Sigmoid colon (tissue), 7 donors: Measurements from ENCODE around the gene DYNC1I1. TPM values are rescaled to one million over a fixed set of nuclear protein-coding genes. Genes with fewer than 3 reads are reported as not detected.

Experiments used
- DNase-seq: peaks from one replicate; pipeline ENCODE4 v3.0.0-alpha.2; 2019
- H3K27ac ChIP-seq, 4 donors: fragments of 200-600 bp; sonication (generic); one replicate each; pipeline ENCODE4 v1.5.1; 2016 to 2019; ENCODE audit warnings: mild to moderate bottlenecking in 1 of 4
- H3K27me3 ChIP-seq, 3 donors: fragments of 200-600 bp; sonication (generic); one replicate each; pipeline ENCODE4 v1.5.1; 2019; ENCODE audit warnings: mild to moderate bottlenecking in 1 of 3
- H3K36me3 ChIP-seq, 4 donors: fragments of 200-600 bp; sonication (generic); one replicate each; pipeline ENCODE4 v1.5.1; 2016 to 2019
- H3K4me1 ChIP-seq, 4 donors: fragments of 200-600 bp; sonication (generic); one replicate each; pipeline ENCODE4 v1.5.1; 2017 to 2019
- H3K4me3 ChIP-seq, 4 donors: fragments of 200-600 bp; sonication (generic); one replicate each; pipeline ENCODE4 v1.5.1; 2017 to 2019; ENCODE audit warnings: mild to moderate bottlenecking in 2 of 4, moderate library complexity in 1 of 4
- H3K9me3 ChIP-seq, 4 donors: fragments of 200-600 bp in 3 of 4; sonication (generic) in 3 of 4; one replicate each; pipeline versions ENCODE4 v1.5.1 to v1.6.1; 2013 to 2019
- CTCF ChIP-seq, 4 experiments: fragments of 450-650 bp in 3 of 4; fragments of 200-600 bp in 1 of 4; IDR thresholded peaks; one replicate each; pipeline ENCODE4 v1.5.1; 2016 to 2019; ENCODE audit warnings: antibody characterized with exemption in 4 of 4, mild to moderate bottlenecking in 3 of 4, moderate library complexity in 2 of 4
- EP300 ChIP-seq, 4 donors: sonication (generic); formaldehyde crosslinking; IDR thresholded peaks; one replicate each; pipeline ENCODE4 v1.6.1; 2017; ENCODE audit warnings: antibody characterized with exemption in 4 of 4
- POLR2A ChIP-seq, 2 donors: fragments of 450-650 bp; IDR thresholded peaks; one replicate each; pipeline ENCODE4 v1.6.1; 2016; ENCODE audit warnings: antibody characterized with exemption in 2 of 2, mild to moderate bottlenecking in 2 of 2, moderate library complexity in 2 of 2
- POLR2AphosphoS5 ChIP-seq, 4 donors: sonication (generic); formaldehyde crosslinking; IDR thresholded peaks; one replicate each; pipeline ENCODE4 v1.6.1; 2017; ENCODE audit warnings: antibody characterized with exemption in 4 of 4
- WGBS, 2 donors: extraction: QIAGEN DNeasy Blood & Tissue Kit; methylation state at CpG; one replicate each; pipeline ENCODE4 v1.1.7; 2013; 5-methylcytosine and 5-hydroxymethylcytosine counted together
- intact Hi-C: fragments of 100-400 bp; cut with DNase I; formaldehyde crosslinking; loops from one replicate; pipeline ENCODE4 v1.15.1; 2023
- polyA plus RNA-seq, 3 donors: library from polyadenylated mRNA; stranded (reverse); fragments of 200-250 nt; gene quantifications; one replicate each; pipeline ENCODE4 v1.2.3, GENCODE V29; 2013
- total RNA-seq, 4 donors: library from RNA; depleted of rRNA; stranded (reverse); fragments of >200 nt; gene quantifications; one replicate each; pipeline ENCODE4 v1.1.0, GENCODE V29; 2016
- donor health status: healthy with polysubstance abuse.
- donor health status: Bipolar disorder and iron deficiency.
- donor health status: healthy.

The DYNC1I1 gene
- total and polyA plus RNA-seq, 7 donors, result 0.92 to 65.2 (median 45.1) TPM; not detected in 1

- Histone ChIP-seq H3K27ac (no peak overlapping the region), H3K9me3 (no peaks in the 10 kb centered on the region), H3K36me3 (peaks cover 0 to 4% (median 0%) of the 10 kb centered on the region in 4 donors), H3K4me1 (no peaks in the 10 kb centered on the region), H3K27me3 (no peaks in the 10 kb centered on the region), H3K4me3 (no peak overlapping the region)
- TF ChIP-seq POLR2A (IDR thresholded peaks at IDR 0.05), result no peak
- TF ChIP-seq POLR2AphosphoS5 (IDR thresholded peaks at IDR 0.05), result no peak
- TF ChIP-seq CTCF (IDR thresholded peaks at IDR 0.05), result no peak
- no peak for TF ChIP-seq EP300 (IDR thresholded peaks at IDR 0.05)
- no peak for DNase-seq
- WGBS, 2 donors, result 6 to 14% methylated on average over 4 of the region's 4 CpGs
- intact Hi-C loops, result no loop called here
Observed at GRCh38 chr7:95886501-95887090, 114.2 kb downstream of the DYNC1I1 start.

GRCh38 chr7:95893484-95893883 lies 121.1 kb downstream of the DYNC1I1 start:
- intact Hi-C loops, result no loop called here
- Histone ChIP-seq H3K4me1 (no peaks in the 10 kb centered on the region), H3K4me3 (no peak overlapping the region), H3K27me3 (no peaks in the 10 kb centered on the region), H3K9me3 (no peaks in the 10 kb centered on the region), H3K36me3 (no peaks in the 10 kb centered on the region), H3K27ac (no peak overlapping the region)
- TF ChIP-seq EP300 (IDR thresholded peaks at IDR 0.05), result no peak
- DNase-seq, result no peak

GRCh38 chr7:95897557-95898251 lies 125.3 kb downstream of the DYNC1I1 start:
- DNase-seq, result no peak
- Histone ChIP-seq H3K4me1 (no peaks in the 10 kb centered on the region), H3K4me3 (no peak overlapping the region), H3K36me3 (no peaks in the 10 kb centered on the region), H3K27me3 (no peaks in the 10 kb centered on the region), H3K27ac (no peak overlapping the region), H3K9me3 (no peaks in the 10 kb centered on the region)
- WGBS, 2 donors, result 60 to 63% methylated on average over 5 of the region's 5 CpGs
- TF ChIP-seq CTCF (IDR thresholded peaks at IDR 0.05) (no peak), POLR2AphosphoS5 (IDR thresholded peaks at IDR 0.05) (no peak), POLR2A (IDR thresholded peaks at IDR 0.05) (no peak), EP300 (IDR thresholded peaks at IDR 0.05) (no peak)
- intact Hi-C loops, result no loop called here

- no peak for DNase-seq
- Histone ChIP-seq H3K4me3 (no peak overlapping the region), H3K27ac (no peak overlapping the region), H3K4me1 (no peaks in the 10 kb centered on the region), H3K36me3 (no peaks in the 10 kb centered on the region), H3K27me3 (no peaks in the 10 kb centered on the region), H3K9me3 (no peaks in the 10 kb centered on the region)
- TF ChIP-seq POLR2A (IDR thresholded peaks at IDR 0.05) (no peak), EP300 (IDR thresholded peaks at IDR 0.05) (no peak)
- 37 to 49% methylated on average over 5 of the region's 5 CpGs for WGBS, 2 donors
- intact Hi-C loops, result no loop called here
Observed at GRCh38 chr7:95899919-95900513, 127.7 kb downstream of the DYNC1I1 start.

GRCh38 chr7:95901006-95901405 lies 128.7 kb downstream of the DYNC1I1 start:
- DNase-seq, result no peak
- Histone ChIP-seq H3K36me3 (no peaks in the 10 kb centered on the region), H3K4me1 (no peaks in the 10 kb centered on the region), H3K9me3 (no peaks in the 10 kb centered on the region), H3K4me3 (no peak overlapping the region), H3K27me3 (no peaks in the 10 kb centered on the region), H3K27ac (no peak overlapping the region)
- TF ChIP-seq EP300 (IDR thresholded peaks at IDR 0.05) (no peak), CTCF (IDR thresholded peaks at IDR 0.05) (no peak), POLR2A (IDR thresholded peaks at IDR 0.05) (no peak), POLR2AphosphoS5 (IDR thresholded peaks at IDR 0.05) (no peak)
- intact Hi-C loops, result no loop called here
- WGBS, 2 donors, result 73 to 82% methylated on average over 1 of the region's 1 CpG
